Measurements from ENCODE around the gene PDE6G.

DNA sequence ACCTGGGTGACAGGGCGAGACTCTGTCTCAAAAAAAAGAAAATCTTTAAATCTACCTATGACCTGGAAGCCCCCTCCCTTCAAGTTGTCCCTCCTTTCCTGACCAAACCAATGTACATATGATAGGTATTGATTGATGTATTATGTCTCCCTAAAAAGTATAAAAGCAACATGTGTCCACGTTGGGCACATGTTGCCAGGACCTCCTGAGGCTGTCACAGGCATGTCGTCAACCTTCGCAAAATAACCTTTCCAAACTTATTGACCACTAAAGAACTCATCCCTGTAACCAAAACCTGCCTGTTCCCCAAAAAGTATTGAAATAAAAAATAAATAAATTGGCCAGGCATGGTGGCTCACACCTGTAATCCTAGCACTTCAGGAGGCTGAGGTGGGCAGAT is 5.7 kb upstream of the PDE6G start:
- TF ChIP-seq POLR2AphosphoS5 (IDR thresholded peaks at IDR 0.05; ENCODE audit: low read depth), result no peak
- no peak for TF ChIP-seq EZH2 (IDR thresholded peaks at IDR 0.05; ENCODE audit: low read depth, unreplicated experiment)
- TF ChIP-seq, protein P1, sequence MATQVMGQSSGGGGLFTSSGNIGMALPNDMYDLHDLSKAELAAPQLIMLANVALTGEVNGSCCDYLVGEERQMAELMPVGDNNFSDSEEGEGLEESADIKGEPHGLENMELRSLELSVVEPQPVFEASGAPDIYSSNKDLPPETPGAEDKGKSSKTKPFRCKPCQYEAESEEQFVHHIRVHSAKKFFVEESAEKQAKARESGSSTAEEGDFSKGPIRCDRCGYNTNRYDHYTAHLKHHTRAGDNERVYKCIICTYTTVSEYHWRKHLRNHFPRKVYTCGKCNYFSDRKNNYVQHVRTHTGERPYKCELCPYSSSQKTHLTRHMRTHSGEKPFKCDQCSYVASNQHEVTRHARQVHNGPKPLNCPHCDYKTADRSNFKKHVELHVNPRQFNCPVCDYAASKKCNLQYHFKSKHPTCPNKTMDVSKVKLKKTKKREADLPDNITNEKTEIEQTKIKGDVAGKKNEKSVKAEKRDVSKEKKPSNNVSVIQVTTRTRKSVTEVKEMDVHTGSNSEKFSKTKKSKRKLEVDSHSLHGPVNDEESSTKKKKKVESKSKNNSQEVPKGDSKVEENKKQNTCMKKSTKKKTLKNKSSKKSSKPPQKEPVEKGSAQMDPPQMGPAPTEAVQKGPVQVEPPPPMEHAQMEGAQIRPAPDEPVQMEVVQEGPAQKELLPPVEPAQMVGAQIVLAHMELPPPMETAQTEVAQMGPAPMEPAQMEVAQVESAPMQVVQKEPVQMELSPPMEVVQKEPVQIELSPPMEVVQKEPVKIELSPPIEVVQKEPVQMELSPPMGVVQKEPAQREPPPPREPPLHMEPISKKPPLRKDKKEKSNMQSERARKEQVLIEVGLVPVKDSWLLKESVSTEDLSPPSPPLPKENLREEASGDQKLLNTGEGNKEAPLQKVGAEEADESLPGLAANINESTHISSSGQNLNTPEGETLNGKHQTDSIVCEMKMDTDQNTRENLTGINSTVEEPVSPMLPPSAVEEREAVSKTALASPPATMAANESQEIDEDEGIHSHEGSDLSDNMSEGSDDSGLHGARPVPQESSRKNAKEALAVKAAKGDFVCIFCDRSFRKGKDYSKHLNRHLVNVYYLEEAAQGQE (IDR thresholded peaks at IDR 0.05; ENCODE audit: unreplicated experiment), result no peak
- TF ChIP-seq, protein P2, sequence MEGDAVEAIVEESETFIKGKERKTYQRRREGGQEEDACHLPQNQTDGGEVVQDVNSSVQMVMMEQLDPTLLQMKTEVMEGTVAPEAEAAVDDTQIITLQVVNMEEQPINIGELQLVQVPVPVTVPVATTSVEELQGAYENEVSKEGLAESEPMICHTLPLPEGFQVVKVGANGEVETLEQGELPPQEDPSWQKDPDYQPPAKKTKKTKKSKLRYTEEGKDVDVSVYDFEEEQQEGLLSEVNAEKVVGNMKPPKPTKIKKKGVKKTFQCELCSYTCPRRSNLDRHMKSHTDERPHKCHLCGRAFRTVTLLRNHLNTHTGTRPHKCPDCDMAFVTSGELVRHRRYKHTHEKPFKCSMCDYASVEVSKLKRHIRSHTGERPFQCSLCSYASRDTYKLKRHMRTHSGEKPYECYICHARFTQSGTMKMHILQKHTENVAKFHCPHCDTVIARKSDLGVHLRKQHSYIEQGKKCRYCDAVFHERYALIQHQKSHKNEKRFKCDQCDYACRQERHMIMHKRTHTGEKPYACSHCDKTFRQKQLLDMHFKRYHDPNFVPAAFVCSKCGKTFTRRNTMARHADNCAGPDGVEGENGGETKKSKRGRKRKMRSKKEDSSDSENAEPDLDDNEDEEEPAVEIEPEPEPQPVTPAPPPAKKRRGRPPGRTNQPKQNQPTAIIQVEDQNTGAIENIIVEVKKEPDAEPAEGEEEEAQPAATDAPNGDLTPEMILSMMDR (conservative IDR thresholded peaks at IDR 0.05; ENCODE audit: low read depth in 2 of 2), result no peak
- no peak for TF ChIP-seq EZH2phosphoT487 (IDR thresholded peaks at IDR 0.05; ENCODE audit: unreplicated experiment)
- no peak for TF ChIP-seq ZNF114 (CRISPR knock-in tag; IDR thresholded peaks at IDR 0.05)
- no peak for TF ChIP-seq CREB1 (CRISPR knock-in tag; IDR thresholded peaks at IDR 0.05; ENCODE audit: low read depth)
- TF ChIP-seq, protein P3, sequence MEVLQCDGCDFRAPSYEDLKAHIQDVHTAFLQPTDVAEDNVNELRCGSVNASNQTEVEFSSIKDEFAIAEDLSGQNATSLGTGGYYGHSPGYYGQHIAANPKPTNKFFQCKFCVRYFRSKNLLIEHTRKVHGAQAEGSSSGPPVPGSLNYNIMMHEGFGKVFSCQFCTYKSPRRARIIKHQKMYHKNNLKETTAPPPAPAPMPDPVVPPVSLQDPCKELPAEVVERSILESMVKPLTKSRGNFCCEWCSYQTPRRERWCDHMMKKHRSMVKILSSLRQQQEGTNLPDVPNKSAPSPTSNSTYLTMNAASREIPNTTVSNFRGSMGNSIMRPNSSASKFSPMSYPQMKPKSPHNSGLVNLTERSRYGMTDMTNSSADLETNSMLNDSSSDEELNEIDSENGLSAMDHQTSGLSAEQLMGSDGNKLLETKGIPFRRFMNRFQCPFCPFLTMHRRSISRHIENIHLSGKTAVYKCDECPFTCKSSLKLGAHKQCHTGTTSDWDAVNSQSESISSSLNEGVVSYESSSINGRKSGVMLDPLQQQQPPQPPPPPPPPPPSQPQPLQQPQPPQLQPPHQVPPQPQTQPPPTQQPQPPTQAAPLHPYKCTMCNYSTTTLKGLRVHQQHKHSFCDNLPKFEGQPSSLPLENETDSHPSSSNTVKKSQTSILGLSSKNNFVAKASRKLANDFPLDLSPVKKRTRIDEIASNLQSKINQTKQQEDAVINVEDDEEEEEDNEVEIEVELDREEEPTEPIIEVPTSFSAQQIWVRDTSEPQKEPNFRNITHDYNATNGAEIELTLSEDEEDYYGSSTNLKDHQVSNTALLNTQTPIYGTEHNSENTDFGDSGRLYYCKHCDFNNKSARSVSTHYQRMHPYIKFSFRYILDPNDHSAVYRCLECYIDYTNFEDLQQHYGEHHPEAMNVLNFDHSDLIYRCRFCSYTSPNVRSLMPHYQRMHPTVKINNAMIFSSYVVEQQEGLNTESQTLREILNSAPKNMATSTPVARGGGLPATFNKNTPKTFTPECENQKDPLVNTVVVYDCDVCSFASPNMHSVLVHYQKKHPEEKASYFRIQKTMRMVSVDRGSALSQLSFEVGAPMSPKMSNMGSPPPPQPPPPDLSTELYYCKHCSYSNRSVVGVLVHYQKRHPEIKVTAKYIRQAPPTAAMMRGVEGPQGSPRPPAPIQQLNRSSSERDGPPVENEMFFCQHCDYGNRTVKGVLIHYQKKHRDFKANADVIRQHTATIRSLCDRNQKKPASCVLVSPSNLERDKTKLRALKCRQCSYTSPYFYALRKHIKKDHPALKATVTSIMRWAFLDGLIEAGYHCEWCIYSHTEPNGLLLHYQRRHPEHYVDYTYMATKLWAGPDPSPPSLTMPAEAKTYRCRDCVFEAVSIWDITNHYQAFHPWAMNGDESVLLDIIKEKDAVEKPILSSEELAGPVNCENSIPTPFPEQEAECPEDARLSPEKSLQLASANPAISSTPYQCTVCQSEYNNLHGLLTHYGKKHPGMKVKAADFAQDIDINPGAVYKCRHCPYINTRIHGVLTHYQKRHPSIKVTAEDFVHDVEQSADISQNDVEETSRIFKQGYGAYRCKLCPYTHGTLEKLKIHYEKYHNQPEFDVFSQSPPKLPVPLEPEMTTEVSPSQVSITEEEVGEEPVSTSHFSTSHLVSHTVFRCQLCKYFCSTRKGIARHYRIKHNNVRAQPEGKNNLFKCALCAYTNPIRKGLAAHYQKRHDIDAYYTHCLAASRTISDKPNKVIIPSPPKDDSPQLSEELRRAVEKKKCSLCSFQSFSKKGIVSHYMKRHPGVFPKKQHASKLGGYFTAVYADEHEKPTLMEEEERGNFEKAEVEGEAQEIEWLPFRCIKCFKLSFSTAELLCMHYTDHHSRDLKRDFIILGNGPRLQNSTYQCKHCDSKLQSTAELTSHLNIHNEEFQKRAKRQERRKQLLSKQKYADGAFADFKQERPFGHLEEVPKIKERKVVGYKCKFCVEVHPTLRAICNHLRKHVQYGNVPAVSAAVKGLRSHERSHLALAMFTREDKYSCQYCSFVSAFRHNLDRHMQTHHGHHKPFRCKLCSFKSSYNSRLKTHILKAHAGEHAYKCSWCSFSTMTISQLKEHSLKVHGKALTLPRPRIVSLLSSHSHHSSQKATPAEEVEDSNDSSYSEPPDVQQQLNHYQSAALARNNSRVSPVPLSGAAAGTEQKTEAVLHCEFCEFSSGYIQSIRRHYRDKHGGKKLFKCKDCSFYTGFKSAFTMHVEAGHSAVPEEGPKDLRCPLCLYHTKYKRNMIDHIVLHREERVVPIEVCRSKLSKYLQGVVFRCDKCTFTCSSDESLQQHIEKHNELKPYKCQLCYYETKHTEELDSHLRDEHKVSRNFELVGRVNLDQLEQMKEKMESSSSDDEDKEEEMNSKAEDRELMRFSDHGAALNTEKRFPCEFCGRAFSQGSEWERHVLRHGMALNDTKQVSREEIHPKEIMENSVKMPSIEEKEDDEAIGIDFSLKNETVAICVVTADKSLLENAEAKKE (CRISPR knock-in tag; IDR thresholded peaks at IDR 0.05), result no peak

Data from GM23338 (cell line).